RKO (cell line): Measurements from ENCODE around the gene PABPN1L.

Source experiments
- DNase-seq: peaks from one replicate; pipeline ENCODE4 v3.0.0-alpha.2; 2016; ENCODE audit warnings: low spot score

The PABPN1L gene

GRCh38 chr16:88851616-88852015 lies 14.8 kb downstream of the PABPN1L start:
- DNase-seq, result no peak

- DNase-seq, result no peak
These were observed 15.8 kb downstream of the PABPN1L start for GRCh38 chr16:88850531-88851199.

- no peak for DNase-seq
These were observed 17.9 kb downstream of the PABPN1L start for GRCh38 chr16:88848557-88848956.

- DNase-seq, result no peak
These were observed 18.8 kb downstream of the PABPN1L start for GRCh38 chr16:88847654-88848053.

GRCh38 chr16:88846088-88846487 lies 20.4 kb downstream of the PABPN1L start:
- DNase-seq, result peak; percentile 49

- no peak for DNase-seq
These were observed 21.9 kb downstream of the PABPN1L start for GRCh38 chr16:88844419-88845036.

GRCh38 chr16:88843256-88843655 lies 23.2 kb downstream of the PABPN1L start:
- no peak for DNase-seq

GRCh38 chr16:88842806-88843205 lies 23.7 kb downstream of the PABPN1L start:
- no peak for DNase-seq

GRCh38 chr16:88842308-88842756 lies 24.1 kb downstream of the PABPN1L start:
- no peak for DNase-seq

- no peak for DNase-seq
These were observed 24.7 kb downstream of the PABPN1L start for GRCh38 chr16:88841521-88842307.

- no peak for DNase-seq
These were observed 25.8 kb downstream of the PABPN1L start for GRCh38 chr16:88840600-88841215.

GRCh38 chr16:88839745-88840599 lies 26.5 kb downstream of the PABPN1L start:
- DNase-seq, result no peak

- DNase-seq, result no peak
These were observed 27.4 kb downstream of the PABPN1L start for GRCh38 chr16:88839026-88839529.

- no peak for DNase-seq
These were observed 27.9 kb downstream of the PABPN1L start for GRCh38 chr16:88838566-88838965.

GRCh38 chr16:88837806-88838205 lies 28.7 kb downstream of the PABPN1L start:
- DNase-seq, result no peak

GRCh38 chr16:88836791-88837190 lies 29.7 kb downstream of the PABPN1L start:
- DNase-seq, result no peak

GRCh38 chr16:88835818-88836217 lies 30.6 kb downstream of the PABPN1L start:
- DNase-seq, result no peak

GRCh38 chr16:88835383-88835782 lies 31.1 kb downstream of the PABPN1L start:
- DNase-seq, result no peak

- DNase-seq, result no peak
These were observed 31.8 kb downstream of the PABPN1L start for GRCh38 chr16:88834670-88835069.

- DNase-seq, result no peak
These were observed 33.4 kb downstream of the PABPN1L start for GRCh38 chr16:88833086-88833485.

GRCh38 chr16:88831838-88832237 lies 34.6 kb downstream of the PABPN1L start:
- peak; percentile 47 for DNase-seq
